ENCODE data around the gene NANOGP8.

Gene NANOGP8

GRCh38 chr15:35092846-35093245 lies 7.8 kb upstream of the NANOGP8 start:
- Histone ChIP-seq H3K4me1 (ENCODE audit: control insufficient read depth in 1 of 2, insufficient read depth in 1 of 2, low read depth in 1 of 2, low read length in 1 of 2) (no peaks in the 10 kb centered on the region), H3K27me3 (no peaks in the 10 kb centered on the region), H3K4me3 (ENCODE audit: low read depth in 1 of 2, low read length in 1 of 2) (no peak overlapping the region), H3K27ac (no peak overlapping the region), H3K9me3 (no peaks in the 10 kb centered on the region), H3K36me3 (no peaks in the 10 kb centered on the region)
- TF ChIP-seq CTCF (IDR thresholded peaks at IDR 0.05): no peak

DNA sequence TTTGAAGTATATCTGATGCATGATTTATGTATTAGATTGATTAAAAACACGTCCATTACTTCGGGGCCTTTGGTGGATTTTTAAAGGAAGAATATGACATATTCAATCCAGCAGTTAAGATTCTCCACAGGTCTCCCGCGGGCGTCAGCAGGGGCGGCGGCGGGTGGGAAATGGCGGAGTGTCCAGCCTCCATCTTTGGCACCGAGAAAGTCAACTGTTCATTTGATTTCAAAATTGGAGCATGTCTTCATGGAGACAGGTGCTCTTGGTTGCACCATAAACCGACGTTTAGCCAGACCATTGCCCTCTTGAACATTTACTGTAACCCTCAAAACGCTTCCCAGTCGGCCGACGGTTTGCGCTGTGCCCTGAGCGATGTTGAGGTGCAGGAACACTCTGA lies 7.2 kb upstream of the NANOGP8 start:
- Histone ChIP-seq H3K4me1 (ENCODE audit: control insufficient read depth in 1 of 2, insufficient read depth in 1 of 2, low read depth in 1 of 2, low read length in 1 of 2) (no peaks in the 10 kb centered on the region), H3K4me3 (ENCODE audit: low read depth in 1 of 2, low read length in 1 of 2) (no peak overlapping the region), H3K9me3 (no peaks in the 10 kb centered on the region), H3K36me3 (no peaks in the 10 kb centered on the region), H3K27me3 (no peaks in the 10 kb centered on the region), H3K27ac (no peak overlapping the region)
- no peak for TF ChIP-seq CTCF (IDR thresholded peaks at IDR 0.05)

DNA sequence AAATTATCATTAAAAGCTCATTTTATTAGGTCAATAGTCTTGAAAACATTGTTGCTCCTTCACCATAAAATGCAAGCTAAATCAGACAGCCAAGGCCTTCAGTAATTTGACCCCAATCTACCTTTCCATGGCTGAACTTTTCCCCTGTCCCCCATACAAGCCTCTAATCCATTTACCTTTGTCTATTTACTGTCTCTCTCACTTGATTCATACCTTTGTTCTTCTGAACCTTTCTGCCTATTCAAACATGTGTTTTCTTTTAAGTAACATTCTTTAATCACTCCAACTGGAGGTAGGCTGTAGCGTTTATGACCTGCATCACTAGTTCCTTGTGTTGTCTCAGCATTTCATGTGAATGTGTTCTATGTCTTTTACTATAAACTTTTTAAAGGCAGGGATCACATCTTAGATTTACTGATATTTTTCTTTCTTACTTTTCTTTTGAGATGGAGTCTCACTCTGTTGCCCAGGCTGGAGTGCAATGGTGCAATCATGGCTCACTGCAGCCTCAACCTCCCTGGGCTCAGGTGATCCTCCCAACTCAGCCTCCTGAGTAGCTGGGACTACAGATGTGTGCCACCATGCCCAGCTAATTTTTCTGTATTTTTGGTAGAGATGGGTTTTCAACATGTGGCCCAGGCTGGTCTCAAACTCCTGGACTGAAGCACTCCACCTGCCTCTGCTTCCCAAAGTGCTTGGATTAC lies 5.2 kb upstream of the NANOGP8 start:
- Histone ChIP-seq H3K36me3 (no peaks in the 10 kb centered on the region), H3K27ac (no peak overlapping the region), H3K9me3 (no peaks in the 10 kb centered on the region), H3K4me1 (ENCODE audit: control insufficient read depth in 1 of 2, insufficient read depth in 1 of 2, low read depth in 1 of 2, low read length in 1 of 2) (no peaks in the 10 kb centered on the region), H3K4me3 (ENCODE audit: low read depth in 1 of 2, low read length in 1 of 2) (no peak overlapping the region), H3K27me3 (no peaks in the 10 kb centered on the region)
- TF ChIP-seq CTCF (IDR thresholded peaks at IDR 0.05): no peak

DNA sequence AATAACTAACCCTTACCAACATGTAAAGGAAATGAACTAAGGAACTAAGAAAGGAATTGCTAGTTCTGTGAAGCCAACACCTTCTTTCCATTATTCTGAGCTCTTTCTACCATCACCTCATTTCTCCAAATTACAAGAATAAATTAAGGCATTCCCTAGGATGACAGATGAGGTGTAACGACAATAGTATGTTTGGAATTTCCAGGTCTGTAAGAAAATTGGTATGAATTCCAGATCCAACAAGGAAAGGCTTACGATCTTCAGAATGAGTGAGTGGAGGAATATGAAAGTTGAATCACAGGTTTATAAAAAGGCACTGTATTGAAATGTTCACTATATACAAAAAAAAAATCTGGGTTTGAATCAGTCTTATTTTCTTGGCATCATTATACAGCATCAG lies 4.5 kb upstream of the NANOGP8 start:
- no peaks in the 10 kb centered on the region for H3K27me3 ChIP-seq
- H3K4me1 ChIP-seq (ENCODE audit: control insufficient read depth in 1 of 2, insufficient read depth in 1 of 2, low read depth in 1 of 2, low read length in 1 of 2): no peaks in the 10 kb centered on the region
- no peak for TF ChIP-seq CTCF (IDR thresholded peaks at IDR 0.05)
- H3K27ac ChIP-seq: no peak overlapping the region
- no peak overlapping the region for H3K4me3 ChIP-seq (ENCODE audit: low read depth in 1 of 2, low read length in 1 of 2)
- no peaks in the 10 kb centered on the region for H3K9me3 ChIP-seq
- no peaks in the 10 kb centered on the region for H3K36me3 ChIP-seq

- no peaks in the 10 kb centered on the region for H3K36me3 ChIP-seq
- H3K4me3 ChIP-seq (ENCODE audit: low read depth in 1 of 2, low read length in 1 of 2): no peak overlapping the region
- TF ChIP-seq CTCF (IDR thresholded peaks at IDR 0.05): no peak
- H3K27ac ChIP-seq: no peak overlapping the region
- no peaks in the 10 kb centered on the region for H3K9me3 ChIP-seq
- H3K27me3 ChIP-seq: no peaks in the 10 kb centered on the region
- H3K4me1 ChIP-seq (ENCODE audit: control insufficient read depth in 1 of 2, insufficient read depth in 1 of 2, low read depth in 1 of 2, low read length in 1 of 2): no peaks in the 10 kb centered on the region
These were observed 3.2 kb upstream of the NANOGP8 start for GRCh38 chr15:35088329-35088728.
